ENCODE data around the gene MAP1LC3C.

Gene MAP1LC3C

GRCh38 chr1:241999026-241999425 lies at the start of gene MAP1LC3C:
Gene MAP1LC3C, minus strand, starts transcription at chr1:241999098. Its CDS starts 90 bp downstream, at chr1:241999008.
- Mint-ChIP-seq H3K27me3 (peaks cover 6% of the 10 kb centered on the region), H3K27ac (no peak within 1 kb of the TSS), H3K36me3 (ENCODE audit: low read depth) (no peaks in the 10 kb centered on the region), H3K4me1 (ENCODE audit: low read depth) (peaks cover 5% of the 10 kb centered on the region), H3K9me3 (no peaks in the 10 kb centered on the region), H3K4me3 (peak within 1 kb of the TSS; percentile 65)
- no peak for DNase-seq

GRCh38 chr1:242043165-242043564 lies 44.3 kb upstream of the MAP1LC3C start:
- Mint-ChIP-seq H3K27me3 (no peaks in the 10 kb centered on the region), H3K4me3 (no peak overlapping the region), H3K9me3 (peaks cover 8% of the 10 kb centered on the region), H3K27ac (no peak overlapping the region), H3K36me3 (ENCODE audit: low read depth) (no peaks in the 10 kb centered on the region), H3K4me1 (ENCODE audit: low read depth) (no peaks in the 10 kb centered on the region)
- DNase-seq: no peak

GRCh38 chr1:242034392-242034791 lies 35.5 kb upstream of the MAP1LC3C start:
- Mint-ChIP-seq H3K9me3 (no peaks in the 10 kb centered on the region), H3K36me3 (ENCODE audit: low read depth) (no peaks in the 10 kb centered on the region), H3K4me1 (ENCODE audit: low read depth) (no peaks in the 10 kb centered on the region), H3K27me3 (peaks cover 9% of the 10 kb centered on the region), H3K27ac (no peak overlapping the region), H3K4me3 (no peak overlapping the region)
- DNase-seq: no peak

- Mint-ChIP-seq H3K27me3 (peaks cover 9% of the 10 kb centered on the region), H3K4me3 (no peak overlapping the region), H3K4me1 (ENCODE audit: low read depth) (no peaks in the 10 kb centered on the region), H3K27ac (no peak overlapping the region), H3K36me3 (ENCODE audit: low read depth) (no peaks in the 10 kb centered on the region), H3K9me3 (no peaks in the 10 kb centered on the region)
- DNase-seq: no peak
These were observed 34.5 kb upstream of the MAP1LC3C start for GRCh38 chr1:242033447-242033846.

GRCh38 chr1:242030071-242030470 lies 31.2 kb upstream of the MAP1LC3C start:
- Mint-ChIP-seq H3K4me1 (ENCODE audit: low read depth) (no peaks in the 10 kb centered on the region), H3K27me3 (peaks cover 7% of the 10 kb centered on the region), H3K9me3 (no peaks in the 10 kb centered on the region), H3K36me3 (ENCODE audit: low read depth) (no peaks in the 10 kb centered on the region), H3K27ac (no peak overlapping the region), H3K4me3 (no peak overlapping the region)
- no peak for DNase-seq

- H3K27ac Mint-ChIP-seq: no peak overlapping the region
- no peak overlapping the region for H3K4me3 Mint-ChIP-seq
- H3K4me1 Mint-ChIP-seq (ENCODE audit: low read depth): no peaks in the 10 kb centered on the region
- H3K27me3 Mint-ChIP-seq: peaks cover 7% of the 10 kb centered on the region
- H3K36me3 Mint-ChIP-seq (ENCODE audit: low read depth): no peaks in the 10 kb centered on the region
- no peak for DNase-seq
- no peaks in the 10 kb centered on the region for H3K9me3 Mint-ChIP-seq
These were observed 26.8 kb upstream of the MAP1LC3C start for GRCh38 chr1:242025681-242026080.

GRCh38 chr1:242023805-242024204 lies 24.9 kb upstream of the MAP1LC3C start:
- Mint-ChIP-seq H3K36me3 (ENCODE audit: low read depth) (no peaks in the 10 kb centered on the region), H3K4me3 (no peak overlapping the region), H3K9me3 (no peaks in the 10 kb centered on the region), H3K27ac (no peak overlapping the region), H3K27me3 (peaks cover 4% of the 10 kb centered on the region), H3K4me1 (ENCODE audit: low read depth) (no peaks in the 10 kb centered on the region)
- no peak for DNase-seq

GRCh38 chr1:242019018-242019417 lies 20.1 kb upstream of the MAP1LC3C start:
- no peak for DNase-seq
- H3K27ac Mint-ChIP-seq: no peak overlapping the region
- no peaks in the 10 kb centered on the region for H3K9me3 Mint-ChIP-seq
- H3K4me1 Mint-ChIP-seq (ENCODE audit: low read depth): no peaks in the 10 kb centered on the region
- no peak overlapping the region for H3K4me3 Mint-ChIP-seq
- H3K36me3 Mint-ChIP-seq (ENCODE audit: low read depth): no peaks in the 10 kb centered on the region
- H3K27me3 Mint-ChIP-seq: no peaks in the 10 kb centered on the region

GRCh38 chr1:242017580-242018233 lies 18.8 kb upstream of the MAP1LC3C start:
- H3K9me3 Mint-ChIP-seq: no peaks in the 10 kb centered on the region
- H3K36me3 Mint-ChIP-seq (ENCODE audit: low read depth): no peaks in the 10 kb centered on the region
- H3K4me1 Mint-ChIP-seq (ENCODE audit: low read depth): no peaks in the 10 kb centered on the region
- H3K4me3 Mint-ChIP-seq: no peak overlapping the region
- no peak for DNase-seq
- no peak overlapping the region for H3K27ac Mint-ChIP-seq
- H3K27me3 Mint-ChIP-seq: no peaks in the 10 kb centered on the region

GRCh38 chr1:242016479-242016878 lies 17.6 kb upstream of the MAP1LC3C start:
- DNase-seq: no peak
- Mint-ChIP-seq H3K4me1 (ENCODE audit: low read depth) (no peaks in the 10 kb centered on the region), H3K27me3 (no peaks in the 10 kb centered on the region), H3K4me3 (no peak overlapping the region), H3K9me3 (no peaks in the 10 kb centered on the region), H3K36me3 (ENCODE audit: low read depth) (no peaks in the 10 kb centered on the region), H3K27ac (no peak overlapping the region)

- no peaks in the 10 kb centered on the region for H3K9me3 Mint-ChIP-seq
- no peak for DNase-seq
- H3K4me3 Mint-ChIP-seq: no peak overlapping the region
- H3K27ac Mint-ChIP-seq: no peak overlapping the region
- H3K36me3 Mint-ChIP-seq (ENCODE audit: low read depth): no peaks in the 10 kb centered on the region
- H3K4me1 Mint-ChIP-seq (ENCODE audit: low read depth): no peaks in the 10 kb centered on the region
- H3K27me3 Mint-ChIP-seq: peaks cover 17% of the 10 kb centered on the region
These were observed 13.2 kb upstream of the MAP1LC3C start for GRCh38 chr1:242011894-242012660.

- no peak for DNase-seq
- H3K4me1 Mint-ChIP-seq (ENCODE audit: low read depth): no peaks in the 10 kb centered on the region
- H3K27ac Mint-ChIP-seq: no peak overlapping the region
- H3K4me3 Mint-ChIP-seq: no peak overlapping the region
- no peaks in the 10 kb centered on the region for H3K36me3 Mint-ChIP-seq (ENCODE audit: low read depth)
- peaks cover 17% of the 10 kb centered on the region for H3K27me3 Mint-ChIP-seq
- H3K9me3 Mint-ChIP-seq: no peaks in the 10 kb centered on the region
These were observed 10.1 kb upstream of the MAP1LC3C start for GRCh38 chr1:242008826-242009495.

- Mint-ChIP-seq H3K9me3 (no peaks in the 10 kb centered on the region), H3K36me3 (ENCODE audit: low read depth) (no peaks in the 10 kb centered on the region), H3K4me1 (ENCODE audit: low read depth) (no peaks in the 10 kb centered on the region), H3K27me3 (peaks cover 17% of the 10 kb centered on the region), H3K27ac (no peak overlapping the region), H3K4me3 (no peak overlapping the region)
- no peak for DNase-seq
These were observed 8.1 kb upstream of the MAP1LC3C start for GRCh38 chr1:242006976-242007375.

GRCh38 chr1:242005866-242006535 lies 7.1 kb upstream of the MAP1LC3C start:
- DNase-seq: no peak
- no peaks in the 10 kb centered on the region for H3K36me3 Mint-ChIP-seq (ENCODE audit: low read depth)
- H3K27ac Mint-ChIP-seq: no peak overlapping the region
- no peaks in the 10 kb centered on the region for H3K9me3 Mint-ChIP-seq
- peaks cover 17% of the 10 kb centered on the region for H3K27me3 Mint-ChIP-seq
- H3K4me1 Mint-ChIP-seq (ENCODE audit: low read depth): no peaks in the 10 kb centered on the region
- no peak overlapping the region for H3K4me3 Mint-ChIP-seq

All from activated T-cell treated with anti-CD3 and anti-CD28 coated beads, Interleukin-2, amount 50 U/mL, for 24 hours (primary cell).